ENCODE data around the gene NSUN3. TPM values are rescaled to one million over a fixed set of nuclear protein-coding genes. Genes with fewer than 3 reads are reported as not detected.

NSUN3 gene
- total and polyA plus RNA-seq, 10 of the 15 experiments (the other 5 are each of a cell fraction or from before 2014, with no cell fraction given): 9.1 to 20.3 (median 11.7) TPM

GRCh38 chr3:94070341-94070911 is 7.6 kb downstream of the NSUN3 start (continued):
- TF ChIP-seq KAT2A (conservative IDR thresholded peaks at IDR 0.05; ENCODE audit: control insufficient read depth, low read depth, low read length) (no peak), NBN (IDR thresholded peaks at IDR 0.05) (peak; percentile 87), FOS (IDR thresholded peaks at IDR 0.05; ENCODE audit: borderline replicate concordance, extremely low read depth, insufficient read length) (no peak), NRF1 (conservative IDR thresholded peaks at IDR 0.05; ENCODE audit: low read depth, low read length) (no peak), CHD1 (IDR thresholded peaks at IDR 0.05; ENCODE audit: low read depth, low read length) (no peak), NFIC (IDR thresholded peaks at IDR 0.05; ENCODE audit: low read depth, low read length) (peak; percentile 55; the same call in 1 of the 2 replicates), TCF12 (IDR thresholded peaks at IDR 0.05; ENCODE audit: low read depth, low read length) (0 out of 2 replicates have a peak, but pooled peaks have one; percentile 25), ESRRA (IDR thresholded peaks at IDR 0.05; ENCODE audit: low read length) (no peak), ASH2L (IDR thresholded peaks at IDR 0.05; ENCODE audit: borderline replicate concordance, low read depth) (peak; percentile 82; the same call in 1 of the 2 replicates)
- TF ChIP-seq, protein P1, sequence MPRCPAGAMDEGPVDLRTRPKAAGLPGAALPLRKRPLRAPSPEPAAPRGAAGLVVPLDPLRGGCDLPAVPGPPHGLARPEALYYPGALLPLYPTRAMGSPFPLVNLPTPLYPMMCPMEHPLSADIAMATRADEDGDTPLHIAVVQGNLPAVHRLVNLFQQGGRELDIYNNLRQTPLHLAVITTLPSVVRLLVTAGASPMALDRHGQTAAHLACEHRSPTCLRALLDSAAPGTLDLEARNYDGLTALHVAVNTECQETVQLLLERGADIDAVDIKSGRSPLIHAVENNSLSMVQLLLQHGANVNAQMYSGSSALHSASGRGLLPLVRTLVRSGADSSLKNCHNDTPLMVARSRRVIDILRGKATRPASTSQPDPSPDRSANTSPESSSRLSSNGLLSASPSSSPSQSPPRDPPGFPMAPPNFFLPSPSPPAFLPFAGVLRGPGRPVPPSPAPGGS (IDR thresholded peaks at IDR 0.05; ENCODE audit: borderline replicate concordance, insufficient read depth, low read depth, low read length, poor library complexity, severe bottlenecking): no peak
- TF ChIP-seq, protein P2, sequence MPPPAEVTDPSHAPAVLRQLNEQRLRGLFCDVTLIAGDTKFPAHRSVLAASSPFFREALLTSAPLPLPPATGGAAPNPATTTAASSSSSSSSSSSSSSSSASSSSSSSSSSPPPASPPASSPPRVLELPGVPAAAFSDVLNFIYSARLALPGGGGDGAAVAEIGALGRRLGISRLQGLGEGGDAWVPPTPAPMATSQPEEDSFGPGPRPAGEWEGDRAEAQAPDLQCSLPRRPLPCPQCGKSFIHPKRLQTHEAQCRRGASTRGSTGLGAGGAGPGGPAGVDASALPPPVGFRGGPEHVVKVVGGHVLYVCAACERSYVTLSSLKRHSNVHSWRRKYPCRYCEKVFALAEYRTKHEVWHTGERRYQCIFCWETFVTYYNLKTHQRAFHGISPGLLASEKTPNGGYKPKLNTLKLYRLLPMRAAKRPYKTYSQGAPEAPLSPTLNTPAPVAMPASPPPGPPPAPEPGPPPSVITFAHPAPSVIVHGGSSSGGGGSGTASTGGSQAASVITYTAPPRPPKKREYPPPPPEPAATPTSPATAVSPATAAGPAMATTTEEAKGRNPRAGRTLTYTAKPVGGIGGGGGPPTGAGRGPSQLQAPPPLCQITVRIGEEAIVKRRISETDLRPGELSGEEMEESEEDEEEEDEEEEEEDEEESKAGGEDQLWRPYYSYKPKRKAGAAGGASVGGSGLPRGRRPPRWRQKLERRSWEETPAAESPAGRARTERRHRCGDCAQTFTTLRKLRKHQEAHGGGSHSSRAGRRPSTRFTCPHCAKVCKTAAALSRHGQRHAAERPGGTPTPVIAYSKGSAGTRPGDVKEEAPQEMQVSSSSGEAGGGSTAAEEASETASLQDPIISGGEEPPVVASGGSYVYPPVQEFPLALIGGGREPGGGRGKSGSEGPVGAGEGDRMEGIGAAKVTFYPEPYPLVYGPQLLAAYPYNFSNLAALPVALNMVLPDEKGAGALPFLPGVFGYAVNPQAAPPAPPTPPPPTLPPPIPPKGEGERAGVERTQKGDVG (CRISPR knock-in tag; IDR thresholded peaks at IDR 0.05): no peak
